GM19193 (cell line): Measurements from ENCODE around the gene DCT.

Experiments used
- POLR2A ChIP-seq: IDR thresholded peaks from 4 replicates; pipeline ENCODE4 v1.6.1; 2011; ENCODE audit not compliant: insufficient read depth, insufficient read length; ENCODE audit errors: extremely low read depth

The DCT gene

DNA sequence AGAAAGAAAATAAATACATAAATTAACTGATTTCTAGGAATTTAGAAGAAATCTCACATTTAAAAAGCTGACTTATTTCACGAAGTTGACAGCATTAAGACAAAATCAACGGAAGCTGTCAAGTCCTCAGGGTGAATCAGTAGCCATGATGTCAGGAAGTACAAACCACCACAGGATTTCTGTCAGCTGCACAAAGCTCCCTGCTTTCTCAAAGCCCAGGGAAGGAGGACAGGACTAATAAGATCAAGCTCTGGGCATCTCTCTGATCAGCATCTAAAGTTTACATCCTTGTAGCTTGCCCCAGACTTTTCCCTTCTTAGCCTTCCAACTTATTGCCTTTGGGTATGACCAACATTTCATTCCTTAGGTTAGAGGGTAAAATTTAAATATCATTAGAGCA, 9.4 kb downstream of the DCT start:
- no peak for TF ChIP-seq POLR2A

DNA sequence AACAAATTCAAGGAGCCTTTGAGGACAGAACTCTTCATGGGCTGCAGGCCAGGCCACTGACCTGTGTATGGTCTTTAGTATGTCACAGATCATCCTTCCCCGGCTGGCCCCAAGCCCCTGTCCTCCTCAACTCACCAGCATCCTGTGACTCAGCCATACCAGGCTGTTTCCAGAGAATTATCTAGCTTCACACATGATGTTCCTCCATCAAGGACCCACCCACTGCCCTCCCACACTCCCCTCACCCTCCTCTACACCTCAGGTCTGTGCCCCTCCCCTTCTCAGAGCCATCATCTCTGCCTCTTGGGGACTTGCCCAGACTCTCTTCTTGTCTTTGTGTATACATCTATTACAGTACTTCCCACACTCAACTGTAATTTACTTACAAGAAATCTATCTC, 14.7 kb downstream of the DCT start:
- TF ChIP-seq POLR2A: no peak

DNA sequence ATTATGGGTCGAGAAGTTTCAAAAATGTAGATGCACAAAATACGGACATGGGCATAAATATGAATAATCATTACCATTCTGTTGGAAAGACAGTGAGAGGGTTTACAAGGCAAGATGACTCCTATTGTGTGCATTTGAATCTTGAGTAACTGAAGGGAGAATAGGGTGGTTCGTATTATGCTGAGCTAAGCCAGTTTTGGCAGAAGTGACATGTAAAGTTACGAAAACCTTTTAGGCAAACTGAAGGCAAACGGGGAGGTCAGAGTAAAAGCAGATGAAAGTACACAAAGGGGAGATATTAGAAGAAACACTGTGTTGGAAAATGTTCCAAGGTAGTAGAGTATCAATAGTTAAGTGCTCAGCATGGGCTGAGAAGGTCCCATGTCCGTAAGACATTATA, 16.8 kb downstream of the DCT start:
- TF ChIP-seq POLR2A: no peak

DNA sequence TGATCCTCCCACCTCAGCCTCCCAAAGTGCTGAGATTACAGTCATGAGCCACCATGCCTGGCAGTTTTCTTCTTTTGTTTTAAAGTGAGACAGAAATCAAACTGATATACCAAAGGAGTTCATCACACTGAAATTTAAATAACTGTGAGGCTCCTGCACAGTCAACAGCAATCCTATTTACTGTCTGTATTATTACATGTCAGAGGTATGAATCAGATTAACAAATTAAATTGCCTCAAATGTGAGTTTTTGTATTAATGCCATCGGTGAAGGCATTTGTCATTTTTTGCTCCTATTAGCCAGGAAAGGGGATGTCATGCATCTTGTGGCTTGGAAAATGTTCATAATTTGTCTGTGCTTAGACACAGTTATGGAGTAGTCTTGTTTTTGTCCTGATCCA, 20.4 kb downstream of the DCT start:
- TF ChIP-seq POLR2A: no peak

DNA sequence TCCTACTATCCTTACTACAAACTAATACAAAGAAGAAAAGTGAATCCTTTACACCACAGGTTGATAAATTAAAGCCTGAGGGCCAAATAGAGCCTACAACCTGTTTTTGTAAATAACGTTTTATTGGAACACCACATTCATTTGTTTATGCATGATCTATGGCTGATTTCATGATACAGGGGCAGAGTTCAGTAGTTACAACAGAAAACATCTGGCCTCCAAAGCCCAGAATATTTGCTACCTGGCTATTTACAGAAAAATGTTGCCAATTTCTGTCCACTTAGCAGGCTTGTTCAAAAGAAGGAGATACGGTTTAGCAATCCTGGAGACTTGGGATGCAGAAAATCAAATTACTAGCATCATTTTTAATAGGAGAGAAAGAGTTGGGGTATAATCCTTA, 24.1 kb downstream of the DCT start:
- TF ChIP-seq POLR2A: no peak

DNA sequence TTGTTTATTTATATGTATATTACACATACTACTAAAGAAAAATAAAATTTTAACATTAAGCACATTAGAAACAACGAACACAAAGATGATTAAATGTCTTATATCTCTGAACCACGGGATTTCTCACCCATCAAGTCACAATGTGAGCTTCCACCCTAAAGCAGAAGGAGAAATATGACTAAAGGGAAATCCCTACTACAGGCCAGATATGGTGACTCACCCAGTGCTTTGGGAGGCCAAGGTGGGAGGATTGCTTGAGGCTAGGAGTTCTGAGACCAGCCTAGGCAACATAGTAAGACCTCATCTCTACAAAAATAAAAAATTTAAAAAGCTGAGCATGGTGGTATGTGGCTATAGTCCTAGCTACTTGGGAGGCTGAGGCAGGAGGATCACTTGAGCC, 24.6 kb downstream of the DCT start:
- TF ChIP-seq POLR2A: no peak

DNA sequence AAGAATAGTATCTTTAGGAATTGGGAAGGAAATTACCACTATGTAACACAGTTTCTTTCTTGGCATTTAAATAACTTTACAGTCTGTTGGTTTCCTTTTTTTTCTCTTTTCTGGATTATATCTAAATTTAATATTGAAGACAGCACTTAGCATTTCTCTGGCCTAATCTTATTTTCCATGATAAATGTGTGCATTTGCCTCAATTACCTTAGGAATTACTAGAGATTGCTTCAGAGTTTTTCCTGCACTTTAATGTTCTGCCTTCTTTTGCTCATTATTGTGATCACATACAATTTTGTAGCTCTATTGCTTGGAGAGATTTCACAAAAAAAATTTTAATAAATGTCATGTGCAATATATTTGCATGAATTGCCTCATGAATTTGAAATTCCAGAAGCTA, 25.1 kb downstream of the DCT start:
- no peak for TF ChIP-seq POLR2A

DNA sequence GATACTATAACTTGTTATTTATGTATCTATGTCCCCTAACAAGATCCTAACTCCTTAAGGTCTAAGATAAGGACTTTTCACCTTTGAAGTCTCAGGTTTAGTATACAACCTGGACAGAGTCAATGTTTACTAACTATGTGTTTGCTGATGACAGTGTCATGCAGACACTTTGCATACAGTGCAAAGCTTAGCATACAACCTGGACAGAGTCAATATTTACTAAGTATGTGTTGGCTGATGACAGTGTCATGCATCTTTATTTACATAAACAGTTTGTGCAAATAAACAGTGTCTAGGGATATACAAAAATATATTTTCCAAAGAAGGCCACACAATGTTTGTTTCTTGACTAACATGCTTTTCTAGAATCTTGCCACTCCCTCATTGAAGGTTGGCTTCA, 34.7 kb downstream of the DCT start:
- TF ChIP-seq POLR2A: no peak

DNA sequence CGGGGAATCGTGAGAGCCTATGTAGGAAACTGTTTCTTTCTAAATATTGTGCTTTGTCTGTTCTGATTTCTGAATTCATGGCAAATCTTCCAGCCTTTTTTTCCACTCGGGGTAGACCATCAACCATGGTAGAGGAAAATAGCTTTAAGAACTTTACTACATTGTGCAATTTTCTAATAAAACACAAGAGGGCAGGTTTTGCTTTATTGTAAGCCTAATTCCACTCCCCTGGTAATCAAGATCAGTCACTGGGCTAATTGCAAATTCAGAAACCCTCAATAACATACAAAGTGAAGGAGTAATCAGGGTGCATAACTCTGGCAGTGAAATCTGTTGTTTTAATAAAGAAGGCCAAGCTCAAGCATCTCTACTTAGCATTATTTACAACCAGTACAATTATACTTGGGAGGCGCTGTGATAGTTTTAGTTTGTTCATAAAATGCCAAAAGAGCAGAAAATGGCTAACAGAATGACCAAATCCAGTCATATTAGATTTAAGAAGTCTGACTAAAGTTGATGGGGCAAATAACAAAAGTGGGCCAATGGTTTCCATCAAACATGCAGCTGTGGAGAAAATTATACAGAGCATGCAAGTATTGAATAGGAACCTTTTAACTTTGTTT, 43.8 kb downstream of the DCT start:
- no peak for TF ChIP-seq POLR2A

DNA sequence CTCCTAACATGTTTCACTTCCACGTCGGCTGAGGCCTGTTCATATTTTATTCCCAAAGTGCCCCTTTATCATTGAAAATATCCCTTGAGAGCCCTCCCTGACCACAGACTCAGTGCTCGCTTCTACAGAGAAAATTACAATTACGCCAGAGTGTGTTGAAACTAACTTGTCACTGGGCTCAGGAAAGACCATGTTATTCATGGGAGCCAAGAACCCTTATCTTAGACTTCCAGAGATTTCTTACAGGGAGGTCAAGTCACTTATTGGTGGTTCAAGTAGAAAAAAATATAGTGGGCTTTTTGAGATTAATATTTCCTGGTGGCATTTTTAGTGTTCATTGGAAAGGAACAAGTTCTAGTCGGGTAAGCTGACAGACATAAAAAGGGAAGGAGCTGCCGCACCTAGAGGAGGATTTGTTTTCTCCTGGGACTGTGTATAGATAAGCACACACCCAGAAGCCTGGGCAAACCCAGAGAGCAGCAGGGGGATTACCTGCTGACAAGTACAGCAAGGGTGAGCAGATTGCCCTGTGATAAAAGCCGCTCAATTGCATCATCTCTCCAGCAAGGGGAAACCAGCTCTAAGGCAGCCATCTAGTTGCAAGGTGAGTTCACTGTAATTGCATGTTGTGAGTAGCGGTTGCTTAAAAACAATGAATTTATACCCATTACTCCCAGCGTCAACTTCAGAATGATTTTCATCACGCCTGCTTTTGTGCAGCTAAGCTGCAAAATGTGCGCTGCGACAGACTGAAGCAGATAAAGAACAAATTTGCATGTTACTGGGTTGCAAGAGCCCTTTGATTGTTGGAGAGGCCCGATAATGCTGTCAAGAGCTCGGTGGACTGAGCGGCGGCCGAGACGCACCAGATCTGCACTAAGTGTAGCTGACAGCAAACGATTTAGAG, 46.2 kb downstream of the DCT start:
- TF ChIP-seq POLR2A: no peak

DNA sequence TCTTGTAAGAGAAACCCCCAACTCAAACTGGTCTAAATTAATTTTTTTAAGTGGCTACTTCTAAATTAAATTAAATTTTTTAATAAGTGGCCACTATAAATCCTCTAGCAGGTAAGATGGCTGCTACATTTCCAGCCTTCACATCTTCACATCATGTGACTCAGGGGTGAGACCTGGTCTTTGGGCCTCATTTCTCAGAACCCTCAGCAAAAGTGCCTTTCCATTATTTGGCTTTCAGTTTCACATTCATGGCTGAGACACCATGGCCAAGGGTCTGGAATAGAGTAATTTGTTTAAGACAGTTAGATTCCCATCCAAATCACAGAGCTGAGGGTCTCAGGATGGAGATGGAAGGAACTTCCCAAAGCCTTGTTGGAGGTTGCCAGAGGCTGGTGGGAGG, 47.5 kb downstream of the DCT start:
- TF ChIP-seq POLR2A: no peak

DNA sequence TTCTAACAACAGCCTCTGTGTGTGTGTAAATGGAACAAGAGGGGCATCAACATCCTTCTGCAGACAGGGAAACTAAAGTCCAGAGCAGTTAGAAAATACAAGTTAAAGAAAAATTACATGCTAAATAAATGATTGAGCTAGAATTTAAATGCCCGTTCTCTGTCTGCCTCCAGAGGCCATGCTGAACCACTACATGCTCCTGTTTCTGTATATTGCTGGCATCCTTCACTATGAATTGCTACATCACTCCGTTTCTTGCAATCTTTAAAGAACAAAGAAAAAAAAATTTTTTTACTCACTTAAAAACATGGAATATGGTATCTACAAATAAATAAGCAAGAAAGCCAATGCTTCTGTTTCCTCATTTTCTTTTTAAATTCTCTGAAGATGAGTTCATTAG, 47.9 kb downstream of the DCT start:
- no peak for TF ChIP-seq POLR2A

DNA sequence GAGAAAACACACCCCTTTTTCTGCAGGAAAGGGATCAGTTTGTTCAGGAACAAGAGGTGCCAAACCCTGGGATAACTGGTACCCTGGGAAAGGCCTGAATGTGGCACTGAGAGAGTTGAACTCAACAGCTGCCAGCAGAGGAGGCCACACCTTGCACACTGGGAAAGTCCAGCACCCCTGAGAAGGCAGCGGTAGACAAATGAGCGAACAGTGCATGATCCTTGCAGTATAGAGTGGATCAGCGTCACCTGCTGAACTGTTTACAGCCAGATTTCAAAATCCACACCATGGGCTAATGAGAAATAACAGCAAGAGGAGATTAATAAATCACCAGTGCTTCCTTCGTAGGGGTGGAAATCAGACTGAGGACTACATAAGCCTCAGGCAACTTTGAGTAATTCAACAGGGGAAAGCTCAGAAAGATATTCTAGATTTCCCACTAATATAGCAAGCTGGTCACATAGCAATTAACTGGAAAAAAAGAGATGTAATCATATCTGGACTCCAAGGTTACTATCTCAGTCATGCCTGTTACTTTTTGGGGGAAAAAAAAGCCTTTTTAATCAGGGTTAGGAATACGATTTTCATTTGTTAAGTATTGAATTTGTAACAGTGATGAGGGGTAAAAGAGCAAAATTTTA, 52.0 kb downstream of the DCT start:
- TF ChIP-seq POLR2A: no peak

DNA sequence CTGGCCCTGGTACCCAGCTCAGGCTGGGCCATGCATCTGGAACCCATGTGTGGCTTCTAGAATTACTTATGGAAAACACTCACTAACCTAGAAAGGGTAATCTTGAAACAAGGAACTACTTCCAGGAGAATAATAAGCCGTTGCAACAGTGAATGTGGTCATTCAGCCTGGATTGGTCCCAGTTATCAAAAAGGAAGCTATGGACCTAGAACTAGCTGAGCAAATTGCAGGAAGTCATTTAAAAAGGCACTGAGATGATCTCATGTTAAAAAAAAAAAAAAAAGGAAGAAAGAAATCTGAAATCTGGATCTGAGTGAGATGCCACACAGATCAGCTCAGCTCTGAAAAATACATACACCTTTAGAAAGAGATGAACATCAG, 59.6 kb downstream of the DCT start:
- TF ChIP-seq POLR2A: no peak

DNA sequence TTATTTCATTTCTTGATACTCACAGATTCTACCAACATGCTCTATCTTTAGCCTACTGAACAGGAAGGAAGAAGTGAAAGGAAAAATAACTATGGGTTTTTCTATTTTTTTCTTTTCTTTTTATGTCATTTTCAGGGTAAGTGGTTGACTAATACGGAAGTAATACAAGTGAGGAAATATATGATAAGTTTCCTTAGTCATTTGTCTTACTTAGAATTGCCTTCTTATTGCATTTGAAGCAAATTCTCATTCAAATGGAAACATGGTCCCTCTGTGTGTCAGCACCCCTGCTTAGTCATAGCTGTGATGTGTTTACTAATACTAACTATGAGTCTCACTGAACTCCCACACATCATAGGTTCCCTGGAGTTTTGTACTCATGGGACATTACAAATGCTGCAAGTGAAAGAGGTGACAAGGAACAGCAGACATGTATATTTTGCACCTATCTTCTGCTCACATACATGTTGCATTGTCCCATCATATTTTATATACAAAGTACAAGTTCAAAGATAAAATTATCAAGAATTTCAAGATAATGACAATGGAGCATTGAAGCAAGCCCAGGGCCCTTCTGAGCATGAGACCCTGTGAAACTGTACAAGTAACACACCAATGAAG, 60.1 kb downstream of the DCT start:
- no peak for TF ChIP-seq POLR2A

DNA sequence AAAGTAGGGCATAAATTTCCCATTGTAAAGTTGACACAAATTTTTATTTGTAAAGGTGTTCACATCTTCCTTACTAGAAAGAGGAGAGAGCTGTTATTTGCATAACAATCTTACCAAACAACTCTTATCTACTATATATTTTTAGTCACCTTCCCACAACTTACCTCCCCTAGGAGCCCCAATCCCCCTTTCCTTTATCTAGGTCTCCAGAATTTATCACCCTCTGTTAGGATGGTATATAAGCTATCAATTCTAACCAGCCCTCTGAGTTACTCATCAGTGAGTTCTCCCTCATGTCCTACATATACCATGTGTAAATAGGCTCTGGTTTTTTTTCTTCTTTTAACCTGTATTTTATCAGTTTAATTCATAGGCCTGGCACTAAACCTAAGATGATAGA, 62.2 kb downstream of the DCT start:
- TF ChIP-seq POLR2A: no peak

DNA sequence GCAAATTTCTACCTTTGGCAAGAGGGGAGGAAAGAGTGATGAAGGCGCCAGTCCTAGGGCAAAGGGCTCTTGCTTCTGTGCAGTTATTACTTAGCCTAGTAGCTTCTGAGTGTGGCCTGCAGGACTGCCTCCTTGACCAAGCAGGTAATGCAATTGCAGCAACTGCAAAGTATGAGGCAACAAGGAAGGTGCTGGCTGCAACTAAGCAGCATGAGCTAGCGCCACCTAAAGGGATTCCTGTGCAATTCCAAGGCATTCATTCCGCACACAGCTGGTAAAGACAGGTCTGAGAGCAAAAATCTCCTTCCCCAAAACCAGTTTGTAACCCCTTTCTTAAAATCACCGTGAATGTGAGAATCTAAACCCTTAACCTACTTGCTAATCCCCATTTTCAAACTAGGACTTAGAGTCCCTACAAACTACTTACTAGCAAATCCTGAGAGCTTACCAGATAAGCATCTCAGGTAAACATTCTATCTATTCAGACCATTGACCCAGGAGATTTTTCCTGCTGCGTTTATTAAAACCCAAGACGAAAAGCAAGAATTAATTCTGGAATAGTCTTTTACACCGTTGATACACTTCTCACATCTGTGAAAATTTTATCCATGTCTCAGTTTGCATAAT, 62.9 kb downstream of the DCT start:
- TF ChIP-seq POLR2A: no peak
